Measurements from ENCODE around the gene IRF2.

IRF2 gene

DNA sequence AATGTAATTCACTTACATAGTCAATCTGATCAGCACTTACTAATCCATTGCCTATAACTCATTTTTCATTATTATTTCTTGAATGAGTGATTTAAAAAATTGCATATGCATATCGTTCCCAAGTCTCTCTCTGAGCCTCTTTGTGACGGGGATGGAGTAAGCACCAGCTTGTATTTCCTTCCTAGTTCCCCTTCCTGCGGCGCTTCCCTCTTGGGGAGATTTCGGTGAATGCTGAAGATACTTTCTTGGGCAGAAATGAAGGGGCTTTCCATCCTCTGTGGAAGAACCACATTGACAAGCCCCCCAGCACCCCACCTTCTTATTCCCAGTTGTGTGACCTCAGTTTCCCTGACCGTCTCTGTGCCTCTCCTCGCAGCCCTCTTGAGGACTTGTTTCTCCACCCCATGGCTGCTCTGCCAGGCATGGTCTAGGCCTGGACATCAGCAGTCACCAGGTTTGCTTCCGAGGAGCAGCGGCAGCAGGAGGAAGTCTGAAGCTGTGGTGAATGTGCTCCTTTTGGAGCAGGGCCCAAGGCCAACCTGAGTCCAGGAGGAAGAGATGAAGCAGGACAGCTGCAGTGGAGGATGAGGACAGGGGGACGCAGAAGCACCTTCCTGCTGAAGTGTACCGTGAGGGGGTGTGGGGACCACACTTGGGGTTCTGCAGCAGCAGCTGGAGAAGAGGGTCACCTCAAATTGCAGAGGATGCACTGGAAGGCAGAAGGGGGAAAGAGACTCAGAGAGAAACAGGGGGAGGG lies 124.9 kb downstream of the IRF2 start:
- no peaks in the 10 kb centered on the region for H3K27me3 ChIP-seq (ENCODE audit: insufficient read depth, low read length)
- no peak overlapping the region for H3K14ac ChIP-seq (ENCODE audit: low read length)
- no peak overlapping the region for H2AK5ac ChIP-seq (ENCODE audit: low read length)
- no CpG with 5 or more reads among the region's 11 CpGs for WGBS (ENCODE audit: extremely low coverage, insufficient coverage, insufficient read length)
- H3K4me3 ChIP-seq (ENCODE audit: low read depth, low read length), result no peak overlapping the region
- H3K4me2 ChIP-seq (ENCODE audit: low read length), result no peak overlapping the region
- H3K27ac ChIP-seq (ENCODE audit: low read depth, low read length), result no peak overlapping the region
- no peaks in the 10 kb centered on the region for H3K36me3 ChIP-seq (ENCODE audit: control insufficient read depth in 1 of 2, insufficient read depth in 2 of 2, low read length in 2 of 2)
- no peak overlapping the region for H3K9ac ChIP-seq (ENCODE audit: low read length)
- H3K79me2 ChIP-seq (ENCODE audit: control insufficient read depth, insufficient read depth, low read length, poor library complexity), result no peaks in the 10 kb centered on the region
- no peak overlapping the region for H2AFZ ChIP-seq (ENCODE audit: insufficient read depth, low read length, poor library complexity)
- no peak overlapping the region for H3K23ac ChIP-seq (ENCODE audit: low read length)
- H4K8ac ChIP-seq (ENCODE audit: low read depth, low read length), result no peak overlapping the region
- no peak overlapping the region for H2BK12ac ChIP-seq (ENCODE audit: low read length)
- no peak overlapping the region for H3K4ac ChIP-seq (ENCODE audit: low read depth, low read length)
- H2BK120ac ChIP-seq (ENCODE audit: insufficient read depth, low read length, poor library complexity), result no peak overlapping the region
- no peak for DNase-seq
- H4K91ac ChIP-seq (ENCODE audit: low read depth, low read length), result no peak overlapping the region
- H3K79me1 ChIP-seq (ENCODE audit: low read length), result no peaks in the 10 kb centered on the region
- no peak overlapping the region for H2BK5ac ChIP-seq (ENCODE audit: low read depth, low read length, poor library complexity)
- peaks cover 2% of the 10 kb centered on the region for H3K9me3 ChIP-seq (ENCODE audit: insufficient read depth, low read depth, low read length)
- H4K12ac ChIP-seq (ENCODE audit: low read depth, low read length), result no peak overlapping the region
- H3K18ac ChIP-seq (ENCODE audit: low read length), result no peak overlapping the region
- peaks cover 6 to 8% of the 10 kb centered on the region in 2 experiments for H3K4me1 ChIP-seq (ENCODE audit: control insufficient read depth in 1 of 2, insufficient read depth in 2 of 2, low read length in 2 of 2)

- Histone ChIP-seq H3K18ac (ENCODE audit: low read length) (no peak overlapping the region), H2BK120ac (ENCODE audit: insufficient read depth, low read length, poor library complexity) (no peak overlapping the region), H4K8ac (ENCODE audit: low read depth, low read length) (no peak overlapping the region), H2BK5ac (ENCODE audit: low read depth, low read length, poor library complexity) (no peak overlapping the region), H3K27ac (ENCODE audit: low read depth, low read length) (no peak overlapping the region), H3K14ac (ENCODE audit: low read length) (no peak overlapping the region), H3K4me3 (ENCODE audit: low read depth, low read length) (no peak overlapping the region), H3K4me2 (ENCODE audit: low read length) (no peak overlapping the region), H3K79me2 (ENCODE audit: control insufficient read depth, insufficient read depth, low read length, poor library complexity) (no peaks in the 10 kb centered on the region), H3K4me1 (ENCODE audit: control insufficient read depth in 1 of 2, insufficient read depth in 2 of 2, low read length in 2 of 2) (peaks cover 6 to 10% of the 10 kb centered on the region in 2 experiments), H3K4ac (ENCODE audit: low read depth, low read length) (no peak overlapping the region), H2AFZ (ENCODE audit: insufficient read depth, low read length, poor library complexity) (no peak overlapping the region), H3K27me3 (ENCODE audit: insufficient read depth, low read length) (no peaks in the 10 kb centered on the region), H4K12ac (ENCODE audit: low read depth, low read length) (no peak overlapping the region), H4K91ac (ENCODE audit: low read depth, low read length) (no peak overlapping the region), H3K9me3 (ENCODE audit: insufficient read depth, low read depth, low read length) (no peaks in the 10 kb centered on the region), H2BK12ac (ENCODE audit: low read length) (no peak overlapping the region), H2AK5ac (ENCODE audit: low read length) (no peak overlapping the region), H3K9ac (ENCODE audit: low read length) (no peak overlapping the region), H3K36me3 (ENCODE audit: control insufficient read depth in 1 of 2, insufficient read depth in 2 of 2, low read length in 2 of 2) (no peaks in the 10 kb centered on the region), H3K79me1 (ENCODE audit: low read length) (peaks cover under 1% of the 10 kb centered on the region), H3K23ac (ENCODE audit: low read length) (no peak overlapping the region)
- DNase-seq, result no peak
- no CpG with 5 or more reads among the region's 15 CpGs for WGBS (ENCODE audit: extremely low coverage, insufficient coverage, insufficient read length)
Measured at GRCh38 chr4:184348311-184349233, 125.8 kb downstream of the IRF2 start.

DNA sequence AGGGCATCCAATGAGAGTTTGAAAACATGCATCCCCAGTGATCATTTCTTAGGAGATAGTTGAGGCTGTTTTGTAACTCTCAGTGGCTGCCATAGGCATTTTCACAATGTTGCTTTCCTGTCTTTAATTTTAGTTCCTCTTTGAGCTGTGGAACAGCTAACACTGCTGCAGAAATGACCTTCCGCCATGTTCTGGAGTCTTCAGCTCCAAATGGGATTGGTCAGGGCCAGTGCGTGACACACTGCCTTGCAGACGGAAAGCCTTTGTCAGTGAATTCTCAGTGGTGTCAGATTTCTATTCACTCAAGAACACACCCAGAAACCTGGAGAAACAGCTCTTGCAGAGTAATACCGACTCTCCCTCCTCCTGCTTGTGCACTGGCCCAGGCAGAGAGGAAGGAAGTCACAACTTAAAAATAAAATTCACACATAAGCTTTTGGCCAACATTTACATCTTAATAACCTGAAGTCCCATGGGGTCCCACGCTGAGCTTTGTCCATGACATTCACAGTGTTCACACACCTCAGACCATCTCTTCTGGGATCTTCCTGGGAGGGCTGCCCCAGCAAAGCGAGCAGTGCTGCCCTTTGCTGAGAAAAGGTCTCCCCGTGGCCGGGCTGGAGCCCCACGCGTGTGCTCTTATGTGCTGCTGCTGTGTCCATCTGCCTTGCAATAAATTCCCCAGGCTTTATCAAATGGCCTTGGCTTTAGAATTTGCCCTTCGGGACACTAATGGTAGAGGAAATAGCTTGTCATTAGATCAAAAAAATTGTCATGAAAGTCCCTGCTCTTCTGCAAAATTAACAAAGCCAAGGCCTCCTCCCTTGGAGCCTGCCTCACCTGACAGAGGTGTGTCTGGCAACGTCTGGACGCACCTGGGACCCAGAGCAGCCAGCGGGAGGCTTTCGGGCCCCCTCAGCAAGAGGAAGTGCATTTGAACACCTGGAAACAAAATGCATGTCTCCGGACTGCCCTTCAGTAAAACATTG lies 126.8 kb downstream of the IRF2 start:
- no peaks in the 10 kb centered on the region for H3K9me3 ChIP-seq (ENCODE audit: insufficient read depth, low read depth, low read length)
- peak overlapping the region; percentile 56 for H4K91ac ChIP-seq (ENCODE audit: low read depth, low read length)
- H3K23ac ChIP-seq (ENCODE audit: low read length), result no peak overlapping the region
- no peaks in the 10 kb centered on the region for H3K36me3 ChIP-seq (ENCODE audit: control insufficient read depth in 1 of 2, insufficient read depth in 2 of 2, low read length in 2 of 2)
- peaks cover 2% of the 10 kb centered on the region for H3K79me1 ChIP-seq (ENCODE audit: low read length)
- no peak overlapping the region for H3K4ac ChIP-seq (ENCODE audit: low read depth, low read length)
- peak overlapping the region; percentile 17 for H3K27ac ChIP-seq (ENCODE audit: low read depth, low read length)
- H2BK12ac ChIP-seq (ENCODE audit: low read length), result peak overlapping the region; percentile 67
- DNase-seq, result peak; percentile 37 to 49
- H2AK5ac ChIP-seq (ENCODE audit: low read length), result no peak overlapping the region
- H2BK120ac ChIP-seq (ENCODE audit: insufficient read depth, low read length, poor library complexity), result no peak overlapping the region
- no peak overlapping the region for H3K4me3 ChIP-seq (ENCODE audit: low read depth, low read length)
- peak overlapping the region; percentile 62 for H3K14ac ChIP-seq (ENCODE audit: low read length)
- H3K4me2 ChIP-seq (ENCODE audit: low read length), result peak overlapping the region; percentile 27
- no peak overlapping the region for H3K9ac ChIP-seq (ENCODE audit: low read length)
- peaks cover 6 to 10% of the 10 kb centered on the region in 2 experiments for H3K4me1 ChIP-seq (ENCODE audit: control insufficient read depth in 1 of 2, insufficient read depth in 2 of 2, low read length in 2 of 2)
- H3K27me3 ChIP-seq (ENCODE audit: insufficient read depth, low read length), result no peaks in the 10 kb centered on the region
- no peaks in the 10 kb centered on the region for H3K79me2 ChIP-seq (ENCODE audit: control insufficient read depth, insufficient read depth, low read length, poor library complexity)
- peak overlapping the region; percentile 69 for H2AFZ ChIP-seq (ENCODE audit: insufficient read depth, low read length, poor library complexity)
- peak overlapping the region; percentile 71 for H4K8ac ChIP-seq (ENCODE audit: low read depth, low read length)
- WGBS (ENCODE audit: extremely low coverage, insufficient coverage, insufficient read length), result no CpG with 5 or more reads among the region's 16 CpGs
- H3K18ac ChIP-seq (ENCODE audit: low read length), result peak overlapping the region; percentile 49
- H2BK5ac ChIP-seq (ENCODE audit: low read depth, low read length, poor library complexity), result no peak overlapping the region
- no peak overlapping the region for H4K12ac ChIP-seq (ENCODE audit: low read depth, low read length)

DNA sequence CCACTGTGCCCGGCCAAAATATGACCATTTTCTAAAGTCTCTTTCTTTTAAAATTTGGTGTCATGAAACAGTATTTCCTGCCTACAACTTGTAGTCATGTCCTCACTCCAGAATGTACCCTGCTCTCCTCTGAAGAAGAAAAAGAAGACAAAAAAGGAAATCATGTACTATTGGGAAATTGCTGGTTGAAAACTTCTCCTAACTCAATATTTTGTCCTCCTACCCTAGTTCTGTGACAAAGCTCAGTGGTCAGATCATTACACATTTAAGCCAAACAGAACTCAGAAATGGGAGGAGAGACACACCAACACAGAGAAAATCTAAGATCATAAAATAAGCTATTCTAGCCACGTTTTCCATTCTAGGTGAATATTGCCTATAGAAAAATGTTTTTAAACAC lies 127.7 kb downstream of the IRF2 start:
- Histone ChIP-seq H2BK12ac (ENCODE audit: low read length) (no peak overlapping the region), H3K4me2 (ENCODE audit: low read length) (no peak overlapping the region), H3K9me3 (ENCODE audit: insufficient read depth, low read depth, low read length) (no peaks in the 10 kb centered on the region), H3K27me3 (ENCODE audit: insufficient read depth, low read length) (no peaks in the 10 kb centered on the region), H3K14ac (ENCODE audit: low read length) (no peak overlapping the region), H2BK120ac (ENCODE audit: insufficient read depth, low read length, poor library complexity) (no peak overlapping the region), H2AK5ac (ENCODE audit: low read length) (no peak overlapping the region), H4K91ac (ENCODE audit: low read depth, low read length) (no peak overlapping the region), H4K12ac (ENCODE audit: low read depth, low read length) (no peak overlapping the region), H3K4me3 (ENCODE audit: low read depth, low read length) (no peak overlapping the region), H3K9ac (ENCODE audit: low read length) (no peak overlapping the region), H3K4me1 (ENCODE audit: control insufficient read depth in 1 of 2, insufficient read depth in 2 of 2, low read length in 2 of 2) (peaks cover 6 to 10% of the 10 kb centered on the region in 2 experiments), H3K79me2 (ENCODE audit: control insufficient read depth, insufficient read depth, low read length, poor library complexity) (no peaks in the 10 kb centered on the region), H3K23ac (ENCODE audit: low read length) (no peak overlapping the region), H3K4ac (ENCODE audit: low read depth, low read length) (no peak overlapping the region), H3K79me1 (ENCODE audit: low read length) (peaks cover 2% of the 10 kb centered on the region), H3K36me3 (ENCODE audit: control insufficient read depth in 1 of 2, insufficient read depth in 2 of 2, low read length in 2 of 2) (no peaks in the 10 kb centered on the region), H2AFZ (ENCODE audit: insufficient read depth, low read length, poor library complexity) (no peak overlapping the region), H3K27ac (ENCODE audit: low read depth, low read length) (no peak overlapping the region), H3K18ac (ENCODE audit: low read length) (no peak overlapping the region), H2BK5ac (ENCODE audit: low read depth, low read length, poor library complexity) (no peak overlapping the region), H4K8ac (ENCODE audit: low read depth, low read length) (no peak overlapping the region)
- DNase-seq, result no peak
- no CpG with 5 or more reads among the region's 2 CpGs for WGBS (ENCODE audit: extremely low coverage, insufficient coverage, insufficient read length)
